ENCODE results near the gene DOK3. TPM values are rescaled to one million over a fixed set of nuclear protein-coding genes. Genes with fewer than 3 reads are reported as not detected.

DOK3 gene
- total RNA-seq, 1 experiment from 2014 or later, result 16.4 TPM

GRCh38 chr5:177554474-177555111 is 45.0 kb upstream of the DOK3 start, which contains the start of gene FAM193B:
FAM193B (minus strand) TSS chr5:177554563; CDS start chr5:177554458, 105 bp downstream.
- Mint-ChIP-seq H3K36me3 (ENCODE audit: insufficient read depth in 1 of 3, low read depth in 3 of 3) (peaks cover 10 to 24% (median 20%) of the 10 kb centered on the region in 3 experiments), H3K4me3 (peak within 1 kb of the TSS; percentile 82 to 87), H3K27me3 (ENCODE audit: low read depth) (peaks cover 4% of the 10 kb centered on the region; the same call in 1 of the 2 replicates), H3K27ac (peak within 1 kb of the TSS in 2 of 3 experiments; percentile 4 to 44; a peak in 2 of 7 replicates), H3K9me3 (peaks cover 1 to 2% of the 10 kb centered on the region in 2 experiments; a peak in 4 of 5 replicates), H3K4me1 (peaks cover 31 to 37% of the 10 kb centered on the region in 2 experiments)
- Histone ChIP-seq H4K91ac (ENCODE audit: insufficient read length, low read depth, low read length) (no peak within 1 kb of the TSS), H3K18ac (ENCODE audit: insufficient read length, low read depth, low read length) (no peak within 1 kb of the TSS), H4K20me1 (ENCODE audit: control insufficient read depth, insufficient read depth, insufficient read length) (no peaks in the 10 kb centered on the region), H3K23ac (ENCODE audit: insufficient read length, low read depth, low read length) (no peak within 1 kb of the TSS), H3K14ac (ENCODE audit: insufficient read depth, low read length) (peak within 1 kb of the TSS; percentile 21), H3K79me1 (ENCODE audit: insufficient read depth, low read depth, low read length, poor library complexity, severe bottlenecking) (peaks cover 14% of the 10 kb centered on the region), H3T11ph (ENCODE audit: low read length) (no peak within 1 kb of the TSS), H2AFZ (ENCODE audit: low read length) (no peak within 1 kb of the TSS), H2BK120ac (ENCODE audit: low read depth, low read length, poor library complexity, severe bottlenecking) (no peak within 1 kb of the TSS), H2BK15ac (ENCODE audit: low read depth, low read length) (no peak within 1 kb of the TSS), H4K5ac (ENCODE audit: insufficient read length, low read depth, low read length) (no peak within 1 kb of the TSS), H3K79me2 (ENCODE audit: insufficient read depth, low read length) (peaks cover 11% of the 10 kb centered on the region; the same call in 1 of the 2 replicates), H2BK12ac (ENCODE audit: insufficient read length, low read depth, low read length) (no peak within 1 kb of the TSS), H3K27ac (ENCODE audit: insufficient read length, low read depth, low read length) (no peak within 1 kb of the TSS), H3K23me2 (ENCODE audit: insufficient read length, low read depth, low read length, poor library complexity, severe bottlenecking) (peaks cover 15% of the 10 kb centered on the region), H3K4me1 (ENCODE audit: insufficient read depth, low read length) (peaks cover 5% of the 10 kb centered on the region; the same call in 1 of the 2 replicates), H3K56ac (ENCODE audit: insufficient read length, low read depth, low read length) (no peak within 1 kb of the TSS), H3K9me3 (ENCODE audit: control insufficient read depth, low read depth, low read length) (no peaks in the 10 kb centered on the region), H3K9ac (ENCODE audit: extremely low read depth, insufficient read length, low read length) (peak within 1 kb of the TSS; percentile 71), H3K27me3 (ENCODE audit: insufficient read depth, low read length) (no peaks in the 10 kb centered on the region), H2BK5ac (ENCODE audit: insufficient read length, low read length) (no peak within 1 kb of the TSS), H3K4ac (ENCODE audit: low read depth, low read length) (no peak within 1 kb of the TSS), H4K8ac (replicated peaks; ENCODE audit: insufficient read length, low read depth, low read length) (no peak within 1 kb of the TSS), H2AK5ac (ENCODE audit: insufficient read length, low read length) (no peak within 1 kb of the TSS), H3K4me2 (ENCODE audit: insufficient read depth, insufficient read length, low read length) (peak within 1 kb of the TSS; percentile 87), H2BK20ac (ENCODE audit: low read depth, low read length, poor library complexity, severe bottlenecking) (no peak within 1 kb of the TSS)
- TF ChIP-seq, protein P1, sequence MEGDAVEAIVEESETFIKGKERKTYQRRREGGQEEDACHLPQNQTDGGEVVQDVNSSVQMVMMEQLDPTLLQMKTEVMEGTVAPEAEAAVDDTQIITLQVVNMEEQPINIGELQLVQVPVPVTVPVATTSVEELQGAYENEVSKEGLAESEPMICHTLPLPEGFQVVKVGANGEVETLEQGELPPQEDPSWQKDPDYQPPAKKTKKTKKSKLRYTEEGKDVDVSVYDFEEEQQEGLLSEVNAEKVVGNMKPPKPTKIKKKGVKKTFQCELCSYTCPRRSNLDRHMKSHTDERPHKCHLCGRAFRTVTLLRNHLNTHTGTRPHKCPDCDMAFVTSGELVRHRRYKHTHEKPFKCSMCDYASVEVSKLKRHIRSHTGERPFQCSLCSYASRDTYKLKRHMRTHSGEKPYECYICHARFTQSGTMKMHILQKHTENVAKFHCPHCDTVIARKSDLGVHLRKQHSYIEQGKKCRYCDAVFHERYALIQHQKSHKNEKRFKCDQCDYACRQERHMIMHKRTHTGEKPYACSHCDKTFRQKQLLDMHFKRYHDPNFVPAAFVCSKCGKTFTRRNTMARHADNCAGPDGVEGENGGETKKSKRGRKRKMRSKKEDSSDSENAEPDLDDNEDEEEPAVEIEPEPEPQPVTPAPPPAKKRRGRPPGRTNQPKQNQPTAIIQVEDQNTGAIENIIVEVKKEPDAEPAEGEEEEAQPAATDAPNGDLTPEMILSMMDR (conservative IDR thresholded peaks at IDR 0.05), result peak; percentile 51; the same call in 2 of the 3 replicates
- peak; percentile 96 for DNase-seq
- no CpG with 5 or more reads among the region's 49 CpGs for WGBS (ENCODE audit: extremely low coverage, insufficient read length, low lambda C conversion rate)
